Endothelial cell of umbilical vein (primary cell): Measurements from ENCODE around the gene LLPH. TPM values are rescaled to one million over a fixed set of nuclear protein-coding genes. Genes with fewer than 3 reads are reported as not detected.

ENCODE experiments used
- BruUV-seq: library from RNA; stranded (reverse); fragments of 400-500 nt; replicated peaks from 2 replicates; lab custom pipeline; 2021; lab: Mats Ljungman, UMichigan
- CTCF ChIA-PET: fragments of 300-600, 350-600 bp; sonication (Branson Sonifier 250); formaldehyde crosslinking; loops from one replicate; lab custom pipeline; 2021; ENCODE audit warnings: antibody characterized with exemption, inconsistent platforms; lab: Charles Lee
- POLR2A ChIA-PET: fragments of 300-600, 350-600 bp; sonication (Branson Sonifier 250); formaldehyde crosslinking; loops from one replicate; lab custom pipeline; 2021; ENCODE audit warnings: antibody characterized with exemption, inconsistent platforms; lab: Charles Lee
- DNase-seq: peaks from one replicate; pipeline ENCODE4 v3.0.0-alpha.2; 2011; ENCODE audit warnings: low read depth, low spot score
- FAIRE-seq: peaks from 2 replicates; lab custom pipeline; 2011; peaks lifted over from hg19 to GRCh38; lab: Jason Lieb, UNC
- H2AFZ ChIP-seq: 2 replicates; pipeline ENCODE4 v1.6.0; 2012; ENCODE audit warnings: low read depth, low read length, control low read depth, inconsistent platforms
- H3K27ac ChIP-seq: 2 replicates; pipeline ENCODE4 v1.5.1; 2011; ENCODE audit warnings: low read depth, mild to moderate bottlenecking, control low read depth, low read length, moderate library complexity; ENCODE audit not compliant: insufficient read depth
- H3K27me3 ChIP-seq, 2 experiments: 2 replicates each; pipeline versions ENCODE4 v1.6.0 to v1.6.1; 2011; ENCODE audit warnings: low read length in 2 of 2, mixed read lengths in 1 of 2; ENCODE audit not compliant: control insufficient read depth in 2 of 2, insufficient read depth in 2 of 2
- H3K36me3 ChIP-seq, 2 experiments: 2 replicates in 1 of 2; 3 replicates in 1 of 2; pipeline ENCODE4 v1.5.1; 2011; ENCODE audit warnings: low read length in 2 of 2, mild to moderate bottlenecking in 1 of 2, moderate library complexity in 1 of 2; ENCODE audit not compliant: control insufficient read depth in 2 of 2, insufficient read depth in 2 of 2; ENCODE audit errors: extremely low read depth in 1 of 2
- H3K4me1 ChIP-seq: 3 replicates; pipeline ENCODE4 v1.5.1; 2011; ENCODE audit warnings: mild to moderate bottlenecking, low read length; ENCODE audit not compliant: control insufficient read depth, insufficient read depth; ENCODE audit errors: extremely low read depth
- H3K4me2 ChIP-seq: 2 replicates; pipeline ENCODE4 v1.6.1; 2011; ENCODE audit warnings: low read length, control low read depth, mixed read lengths; ENCODE audit not compliant: insufficient read depth
- H3K4me3 ChIP-seq, 3 experiments: fragments of 200-600 bp in 1 of 3; sonication (generic), shearing (Covaris generic) in 1 of 3; replicated peaks in 1 of 3; 2 replicates each; pipeline ENCODE4 v1.5.1; 2011 to 2016; ENCODE audit warnings: control low read depth in 3 of 3, low read length in 3 of 3, mild to moderate bottlenecking in 2 of 3, inconsistent platforms in 1 of 3, low read depth in 1 of 3, moderate library complexity in 1 of 3; ENCODE audit not compliant: insufficient read depth in 1 of 3
- H3K79me2 ChIP-seq: 2 replicates; pipeline ENCODE4 v1.6.0; 2012; ENCODE audit warnings: low read length, inconsistent platforms; ENCODE audit not compliant: control insufficient read depth, insufficient read depth
- H3K9ac ChIP-seq: replicated peaks from 2 replicates; pipeline ENCODE3; 2011; ENCODE audit warnings: low read length, control low read depth; ENCODE audit not compliant: insufficient read depth; ENCODE audit errors: extremely low read depth
- H3K9me1 ChIP-seq: replicated peaks from 3 replicates; pipeline ENCODE4 v1.6.0; 2011; ENCODE audit warnings: mild to moderate bottlenecking, low read length; ENCODE audit not compliant: control insufficient read depth, insufficient read depth; ENCODE audit errors: extremely low read depth
- H3K9me3 ChIP-seq: replicated peaks from 2 replicates; pipeline ENCODE4 v1.5.1; 2012; ENCODE audit warnings: low read length, inconsistent platforms; ENCODE audit not compliant: control insufficient read depth, insufficient read depth
- H4K20me1 ChIP-seq: replicated peaks from 2 replicates; pipeline ENCODE3; 2011; ENCODE audit warnings: mild to moderate bottlenecking, low read length; ENCODE audit not compliant: control insufficient read depth, insufficient read depth; ENCODE audit errors: extremely low read depth
- CTCF ChIP-seq, 2 donors: IDR thresholded peaks; 1 replicate in 1 of 2; 2 replicates in 1 of 2; pipeline ENCODE4 v1.5.1; 2011; ENCODE audit warnings: low read length in 2 of 2, mild to moderate bottlenecking in 2 of 2, moderate library complexity in 2 of 2, control low read depth in 1 of 2, inconsistent platforms in 1 of 2, low read depth in 1 of 2; ENCODE audit not compliant: insufficient read depth in 1 of 2; ENCODE audit errors: extremely low read depth in 1 of 2
- EZH2 ChIP-seq: IDR thresholded peaks from 2 replicates; pipeline ENCODE4 v1.6.1; 2012; ENCODE audit warnings: borderline replicate concordance, low read depth, mild to moderate bottlenecking, moderate library complexity, low read length, inconsistent platforms; ENCODE audit not compliant: severe bottlenecking
- FOS ChIP-seq: IDR thresholded peaks from 2 replicates; pipeline ENCODE4 v1.6.1; 2011; ENCODE audit warnings: mild to moderate bottlenecking, low read length, moderate library complexity, borderline replicate concordance; ENCODE audit not compliant: insufficient read depth
- GATA2 ChIP-seq: IDR thresholded peaks from 2 replicates; pipeline ENCODE4 v1.7.0; 2011; ENCODE audit warnings: low read depth, mild to moderate bottlenecking, moderate library complexity, mixed read lengths, low read length; ENCODE audit not compliant: insufficient read length, insufficient read depth
- JUN ChIP-seq: IDR thresholded peaks from 2 replicates; pipeline ENCODE4 v1.6.1; 2011; ENCODE audit warnings: borderline replicate concordance, low read depth; ENCODE audit not compliant: insufficient read length, insufficient read depth
- MAX ChIP-seq: IDR thresholded peaks from 2 replicates; pipeline ENCODE4 v1.6.1; 2011; ENCODE audit not compliant: insufficient read depth, insufficient read length
- MYC ChIP-seq: IDR thresholded peaks from one replicate; pipeline ENCODE4 v1.6.1; 2011; ENCODE audit warnings: mild to moderate bottlenecking, low read depth, low read length
- POLR2A ChIP-seq: IDR thresholded peaks from 2 replicates; pipeline ENCODE4 v1.6.1; 2012; ENCODE audit warnings: low read depth, mild to moderate bottlenecking, control low read depth, low read length
- POLR2AphosphoS5 ChIP-seq: IDR thresholded peaks from 2 replicates; pipeline ENCODE4 v1.6.1; 2012; ENCODE audit warnings: low read depth, mild to moderate bottlenecking, control low read depth, low read length, moderate library complexity; ENCODE audit not compliant: insufficient read depth
- dilution Hi-C: fragments of 300-500 bp; cut with MboI; formaldehyde crosslinking; loops from one replicate; pipeline ENCODE4 v1.15.0; 2019; ENCODE audit warnings: low sequenced_read_pairs; ENCODE audit not compliant: extremely low pct_ligation_motif_present
- intact Hi-C: fragments of 100-400 bp; cut with micrococcal nuclease; formaldehyde crosslinking; loops from one replicate; pipeline ENCODE4 v1.10.0; 2022
- polyA plus RNA-seq, 4 experiments: library from polyadenylated mRNA; depleted of rRNA in 3 of 4; stranded (reverse) in 3 of 4; unstranded in 1 of 4; fragments of >200 nt; gene quantifications; 2 replicates each; pipeline versions ENCODE4 v1.2.1 to v1.2.3, GENCODE V29; 2011 to 2012; ENCODE audit warnings: missing spikeins in 1 of 4
- total RNA-seq: library from RNA; stranded (reverse); gene quantifications from 2 replicates; pipeline ENCODE4 v1.2.3, GENCODE V29; 2021

Gene LLPH
- total and polyA plus RNA-seq, 2 donors (not counting 3 experiments of a cell fraction or from before 2014, with no cell fraction given), result 4.0 to 34.0 TPM

GRCh38 chr12:66087365-66087943, 43.1 kb downstream of the LLPH start:
- no peak overlapping the region for H2AFZ ChIP-seq
- no peaks in the 10 kb centered on the region for H4K20me1 ChIP-seq
- H3K9me3 ChIP-seq, result no peaks in the 10 kb centered on the region
- peak; percentile 76 for FAIRE-seq
- dilution Hi-C loops, result no loop called here
- peak; percentile 67 for DNase-seq
- ChIA-PET CTCF (interaction anchor here (0.6 to 3.6 kb wide), 24 partner anchors 10 to 781 kb away, joined by 3 to 23 read pairs (median 4); no protein-coding TSS in a partner anchor), POLR2A (no interaction called here)
- H3K9ac ChIP-seq, result no peak overlapping the region
- no peaks in the 10 kb centered on the region for H3K27me3 ChIP-seq
- no peak overlapping the region for H3K4me3 ChIP-seq
- no peak overlapping the region for H3K27ac ChIP-seq
- H3K4me1 ChIP-seq, result peaks cover 2% of the 10 kb centered on the region
- no peaks in the 10 kb centered on the region for H3K36me3 ChIP-seq
- H3K4me2 ChIP-seq, result peak overlapping the region; percentile 59
- intact Hi-C loops, result loop anchor here (1.0 to 5.0 kb wide), 10 partner anchors 51 to 1196 kb away; partner anchors contain the start of gene HMGA2
- TF ChIP-seq MYC (no peak), CTCF (IDR thresholded peaks at IDR 0.05; ENCODE audit: extremely low read depth in 1 of 2, insufficient read depth in 1 of 2, low read depth in 1 of 2, low read length in 2 of 2) (peak; percentile 65 to 76)
- no TSS peak for BruUV-seq
- H3K9me1 ChIP-seq, result no peaks in the 10 kb centered on the region
- no peaks in the 10 kb centered on the region for H3K79me2 ChIP-seq

- Histone ChIP-seq H3K27me3 (no peaks in the 10 kb centered on the region), H3K4me1 (peaks cover 2% of the 10 kb centered on the region), H3K27ac (no peak overlapping the region), H2AFZ (no peak overlapping the region), H3K9me3 (no peaks in the 10 kb centered on the region), H3K4me3 (no peak overlapping the region), H3K79me2 (no peaks in the 10 kb centered on the region), H3K36me3 (no peaks in the 10 kb centered on the region), H3K9me1 (no peaks in the 10 kb centered on the region), H3K4me2 (no peak overlapping the region), H3K9ac (no peak overlapping the region), H4K20me1 (no peaks in the 10 kb centered on the region)
- DNase-seq (no peak), FAIRE-seq (no peak)
- CTCF ChIA-PET, result interaction anchor here (1.3 to 3.6 kb wide), 9 partner anchors 22 to 780 kb away, joined by 3 to 23 read pairs (median 10); no protein-coding TSS in a partner anchor
- BruUV-seq, result no TSS peak
- TF ChIP-seq FOS (no peak), MAX (no peak), POLR2A (no peak), JUN (no peak), EZH2 (no peak), MYC (no peak), POLR2AphosphoS5 (no peak), GATA2 (no peak)
- POLR2A ChIA-PET, result no interaction called here
- dilution Hi-C loops, result no loop called here
- intact Hi-C loops, result loop anchor here (2.0 to 5.0 kb wide), 4 partner anchors 49 to 261 kb away; partner anchors contain the start of gene HMGA2
These were observed 44.6 kb downstream of the LLPH start for GRCh38 chr12:66085998-66086397.
